Aorta (tissue), 5 donors: Measurements from ENCODE around the gene AP3B1. TPM values are rescaled to one million over a fixed set of nuclear protein-coding genes. Genes with fewer than 3 reads are reported as not detected.
"Not testable (repeated sequence)": the region's sequence is repeated elsewhere in the genome, so short reads cannot be mapped to it uniquely, and the experiment has no call there.

Source experiments
- ATAC-seq: fragments of 200-7000 bp; cut with Tn5 transposase; one replicate; pipeline ENCODE4 v1.9.1; 2022; ENCODE audit warnings: moderate library complexity; ENCODE audit not compliant: low FRiP score
- DNase-seq, 2 donors: peaks; one replicate each; pipeline ENCODE4 v3.0.0-alpha.2; 2020
- H3K27ac ChIP-seq, 2 donors: one replicate each; pipeline ENCODE4 v1.5.1; 2013; ENCODE audit warnings: low read length in 2 of 2, mild to moderate bottlenecking in 2 of 2, moderate library complexity in 2 of 2, control low read depth in 1 of 2, inconsistent platforms in 1 of 2, low read depth in 1 of 2
- H3K27me3 ChIP-seq, 2 donors: one replicate each; pipeline ENCODE4 v1.6.1; 2013; ENCODE audit warnings: control low read depth in 1 of 2, low read length in 1 of 2, mild to moderate bottlenecking in 1 of 2, moderate library complexity in 1 of 2; ENCODE audit not compliant: insufficient read depth in 2 of 2, control insufficient read depth in 1 of 2
- H3K36me3 ChIP-seq, 2 donors: one replicate each; pipeline ENCODE4 v1.6.1; 2013; ENCODE audit warnings: control low read depth in 1 of 2, low read length in 1 of 2, mild to moderate bottlenecking in 1 of 2; ENCODE audit not compliant: insufficient read depth in 2 of 2, control insufficient read depth in 1 of 2
- H3K4me1 ChIP-seq, 2 donors: one replicate each; pipeline ENCODE4 v1.6.1; 2013; ENCODE audit warnings: low read length in 2 of 2, control low read depth in 1 of 2, mild to moderate bottlenecking in 1 of 2, moderate library complexity in 1 of 2; ENCODE audit not compliant: insufficient read depth in 2 of 2, control insufficient read depth in 1 of 2
- H3K4me3 ChIP-seq, 2 donors: one replicate each; pipeline ENCODE4 v1.5.1; 2013; ENCODE audit warnings: low read length in 2 of 2, control low read depth in 1 of 2, mild to moderate bottlenecking in 1 of 2
- H3K9me3 ChIP-seq: one replicate; pipeline ENCODE4 v1.6.1; 2013; ENCODE audit warnings: mild to moderate bottlenecking, low read length; ENCODE audit not compliant: control insufficient read depth
- WGBS, 2 donors: extraction: QIAGEN DNeasy Blood & Tissue Kit; methylation state at CpG; one replicate each; pipeline ENCODE4 v1.1.7; 2013; 5-methylcytosine and 5-hydroxymethylcytosine counted together
- intact Hi-C, 2 donors: fragments of 100-400 bp; cut with DNase I; formaldehyde crosslinking; loops; one replicate each; pipeline versions ENCODE4 v1.14.2 to v1.15.0; 2022
- polyA plus RNA-seq, 2 donors: library from polyadenylated mRNA; stranded (reverse); fragments of 200-250 nt; gene quantifications; one replicate each; pipeline ENCODE4 v1.2.3, GENCODE V29; 2013
- total RNA-seq, 2 donors: library from RNA; stranded (reverse); fragmentation: NEBNext Ultra II Directional; extraction: Animal tissue kit (Norgen Biotek cat#: 25700); gene quantifications; one replicate each; pipeline ENCODE4 v1.2.1, GENCODE V29; 2021
- donor health status: healthy with polysubstance abuse.
- donor health status: Bipolar disorder and iron deficiency.
- donor health status: DM: no; HTN: no; CAD: no.
- donor health status: DM: no; HTN: no; CAD: no.
- donor health status: DM: yes; HTN: yes; CAD: no.

The AP3B1 gene
- total and polyA plus RNA-seq, 4 donors, result 17.8 to 46.7 (median 37.1) TPM

DNA sequence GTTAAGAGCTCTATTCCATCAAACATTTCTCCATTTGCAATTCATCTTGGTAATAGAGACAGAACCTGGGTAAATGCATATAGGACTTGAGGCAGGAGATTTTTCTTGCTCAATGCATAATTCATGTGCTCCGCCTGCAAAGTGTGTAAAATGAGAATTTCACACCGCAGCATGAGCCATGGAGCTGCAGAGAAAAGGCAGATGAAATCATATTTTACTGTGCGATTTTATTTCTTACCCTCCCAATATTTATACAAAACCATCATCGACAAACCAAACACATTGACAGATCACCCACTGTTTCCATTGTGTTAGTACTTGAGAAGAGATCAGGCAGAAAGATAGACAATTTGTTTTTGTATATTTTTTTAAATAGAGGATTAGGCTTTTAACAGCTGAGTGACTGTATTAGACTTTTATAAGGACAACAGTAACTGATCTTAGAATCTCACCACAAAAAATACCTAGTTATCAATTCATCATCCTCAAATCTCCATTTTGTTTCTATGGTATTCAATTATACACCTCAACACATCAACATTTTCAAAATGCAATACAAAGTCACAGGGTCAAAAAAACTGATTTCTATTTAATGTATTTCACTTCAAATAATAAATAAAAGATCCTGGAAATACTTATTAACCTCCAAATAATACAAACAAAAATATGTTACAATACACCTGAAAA is 191.1 kb downstream of the AP3B1 start:
- no peak for ATAC-seq
- Histone ChIP-seq H3K9me3 (no peaks in the 10 kb centered on the region), H3K27ac (no peak overlapping the region), H3K27me3 (no peaks in the 10 kb centered on the region), H3K4me3 (no peak overlapping the region), H3K36me3 (no peaks in the 10 kb centered on the region), H3K4me1 (no peaks in the 10 kb centered on the region)
- intact Hi-C loops, result no loop called here
- no peak for DNase-seq
- WGBS, 2 donors, result 89 to 95% methylated on average over 4 of the region's 4 CpGs

DNA sequence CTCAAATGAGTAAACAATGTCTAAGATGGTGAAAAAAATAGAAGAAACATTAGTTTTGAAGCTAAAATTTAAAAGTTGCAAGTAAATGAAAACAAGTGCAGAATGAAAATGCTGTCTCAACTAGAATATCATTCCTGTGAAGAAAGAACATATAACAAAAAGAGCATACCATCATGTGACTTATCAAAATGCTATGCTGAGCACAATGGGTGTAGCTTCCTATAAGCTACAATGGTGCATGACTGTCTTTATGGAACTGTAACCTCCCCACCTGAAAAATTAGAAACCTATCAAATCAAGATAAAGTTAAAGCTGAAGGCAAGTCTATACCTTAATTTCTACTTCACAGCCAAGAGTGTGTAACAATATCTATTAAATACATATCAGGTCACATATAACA is 192.0 kb downstream of the AP3B1 start:
- intact Hi-C loops, result no loop called here
- no peaks in the 10 kb centered on the region for H3K9me3 ChIP-seq
- no peaks in the 10 kb centered on the region for H3K4me1 ChIP-seq
- H3K27ac ChIP-seq, result no peak overlapping the region
- no peak overlapping the region for H3K4me3 ChIP-seq
- DNase-seq (no peak), ATAC-seq (no peak)
- H3K36me3 ChIP-seq, result no peaks in the 10 kb centered on the region
- no peaks in the 10 kb centered on the region for H3K27me3 ChIP-seq

DNA sequence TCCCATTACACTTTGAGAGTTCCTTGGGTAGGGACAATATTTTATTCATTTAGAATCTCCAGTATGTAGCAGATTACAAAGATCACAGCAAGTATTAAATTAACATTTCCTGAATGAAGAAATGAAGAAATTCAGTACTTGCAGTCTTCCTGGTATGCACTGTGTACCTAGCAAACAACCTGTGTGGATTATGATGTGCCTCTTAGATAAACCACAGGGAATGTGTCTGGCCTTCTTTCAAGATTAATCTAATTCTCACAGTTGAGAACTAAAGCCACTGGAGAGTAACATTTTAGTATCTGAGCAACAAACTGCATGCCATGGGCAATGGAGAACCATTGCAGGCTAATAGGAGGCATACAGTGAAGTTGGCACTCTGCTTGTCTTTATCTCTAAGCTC is 199.4 kb downstream of the AP3B1 start:
- intact Hi-C loops, result no loop called here
- H3K4me1 ChIP-seq, result no peaks in the 10 kb centered on the region

DNA sequence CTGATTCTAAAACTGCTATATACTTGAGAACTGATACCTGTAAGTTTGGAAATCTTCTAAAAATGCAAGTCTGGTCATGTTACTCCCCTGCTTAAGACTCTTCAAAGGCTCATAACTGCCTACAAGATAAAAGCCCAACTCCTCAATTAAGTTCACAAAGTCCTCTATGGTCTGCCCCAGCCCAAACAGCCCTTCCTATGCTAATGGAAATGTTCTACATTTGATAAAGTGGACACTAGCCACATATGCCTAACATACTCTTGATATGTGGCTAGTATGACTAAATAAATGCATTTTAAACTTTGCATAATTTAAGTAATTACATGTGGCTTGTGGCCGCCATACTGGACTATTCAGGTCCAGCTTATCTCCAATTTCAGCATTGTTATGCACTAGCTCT is 204.5 kb downstream of the AP3B1 start:
- Histone ChIP-seq H3K4me3 (no peak overlapping the region), H3K36me3 (peaks cover 2 to 7% of the 10 kb centered on the region in 2 donors), H3K27ac (no peak overlapping the region), H3K27me3 (no peaks in the 10 kb centered on the region), H3K4me1 (no peaks in the 10 kb centered on the region), H3K9me3 (no peaks in the 10 kb centered on the region)
- intact Hi-C loops, result no loop called here
- no peak for ATAC-seq
- 97 to 100% methylated on average over 1 of the region's 1 CpG for WGBS, 2 donors
- DNase-seq, result no peak

More for the DNA sequence above, 199.4 kb downstream of the AP3B1 start:
- Histone ChIP-seq H3K9me3 (no peaks in the 10 kb centered on the region), H3K27ac (no peak overlapping the region), H3K27me3 (no peaks in the 10 kb centered on the region), H3K4me3 (no peak overlapping the region), H3K36me3 (peaks cover 2% of the 10 kb centered on the region in 2 donors)
- no peak for DNase-seq
- no peak for ATAC-seq

DNA sequence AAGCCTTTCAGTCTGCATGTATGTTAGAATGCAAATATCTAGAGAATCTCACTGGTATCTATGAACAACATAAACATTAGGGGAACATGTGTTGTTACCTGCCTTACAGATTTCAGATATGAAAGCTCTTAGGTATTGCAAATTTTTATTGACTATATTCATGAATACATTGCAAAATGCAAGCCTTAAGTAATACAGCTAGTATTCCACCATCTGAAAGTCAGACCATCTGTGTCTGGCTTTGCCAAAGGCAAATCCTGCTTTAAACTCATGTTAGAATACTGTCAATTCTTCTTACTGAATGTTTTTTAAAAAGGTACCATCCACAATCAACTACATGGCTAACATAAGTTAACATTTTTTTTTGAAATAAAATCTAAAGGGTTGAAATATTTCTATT is 215.6 kb downstream of the AP3B1 start:
- no peak overlapping the region for H3K27ac ChIP-seq
- H3K4me1 ChIP-seq, result no peaks in the 10 kb centered on the region
- DNase-seq (no peak), ATAC-seq (no peak)
- H3K27me3 ChIP-seq, result no peaks in the 10 kb centered on the region
- intact Hi-C loops, result no loop called here
- no peaks in the 10 kb centered on the region for H3K36me3 ChIP-seq
- H3K9me3 ChIP-seq, result no peaks in the 10 kb centered on the region
- H3K4me3 ChIP-seq, result no peak overlapping the region

DNA sequence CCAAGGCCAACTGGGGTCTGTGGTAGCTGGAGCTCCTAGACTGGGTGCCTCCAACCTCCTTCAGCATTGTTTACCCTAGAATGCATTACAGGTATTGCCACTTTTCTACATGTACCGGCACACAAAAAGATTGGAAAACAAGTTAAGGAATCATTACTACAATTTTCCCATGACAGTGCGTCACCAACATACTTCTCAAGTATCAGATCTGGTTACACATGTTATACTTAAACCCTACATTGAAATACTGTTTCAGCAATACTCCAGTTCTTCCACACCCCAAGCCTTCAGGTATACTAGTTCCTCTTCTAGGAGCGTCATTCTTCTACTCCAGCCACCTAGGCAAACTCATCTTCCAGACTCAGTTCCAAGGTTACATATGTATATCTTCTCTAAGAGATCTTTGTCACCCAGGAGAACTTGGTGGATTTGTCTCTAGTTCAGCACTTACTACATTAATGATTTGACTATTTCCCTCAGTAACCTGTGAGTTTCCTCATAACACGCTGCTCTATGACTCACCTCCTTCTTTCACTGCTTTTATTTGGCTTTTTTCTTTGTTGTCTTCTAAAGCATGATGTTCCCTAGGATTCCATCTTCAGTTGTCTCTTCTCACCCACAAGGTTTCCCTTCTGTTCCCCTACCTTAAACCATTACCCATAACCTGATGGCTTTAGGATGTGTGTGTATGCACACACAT is 217.0 kb downstream of the AP3B1 start:
- WGBS, 2 donors, result 97 to 99% methylated on average over 4 of the region's 4 CpGs
- DNase-seq (no peak), ATAC-seq (no peak)
- Histone ChIP-seq H3K4me3 (no peak overlapping the region), H3K27ac (no peak overlapping the region), H3K9me3 (no peaks in the 10 kb centered on the region), H3K36me3 (no peaks in the 10 kb centered on the region), H3K27me3 (no peaks in the 10 kb centered on the region), H3K4me1 (no peaks in the 10 kb centered on the region)
- intact Hi-C loops, result no loop called here

DNA sequence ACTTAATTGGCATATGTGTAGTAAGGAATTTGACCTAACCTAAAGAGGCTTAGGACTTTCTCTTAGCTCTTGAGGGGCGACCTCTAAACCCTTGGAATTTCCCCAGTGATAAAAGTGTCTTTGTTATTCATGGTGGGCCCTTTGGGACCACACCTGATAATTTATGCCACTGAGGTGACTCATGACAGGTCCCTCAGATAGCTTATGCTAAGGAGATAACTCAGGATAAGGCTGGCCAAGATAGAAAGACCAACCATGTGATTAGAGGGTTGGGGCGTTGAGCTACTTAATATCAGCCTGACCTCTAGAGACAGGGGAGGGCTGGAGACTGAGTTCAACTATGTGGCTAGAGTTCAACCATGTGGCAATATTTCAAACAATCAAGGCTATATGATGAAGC is 218.1 kb downstream of the AP3B1 start:
- H3K4me1 ChIP-seq, result no peaks in the 10 kb centered on the region
- WGBS, 2 donors, result 74 to 84% methylated on average over 2 of the region's 2 CpGs
- no peak overlapping the region for H3K27ac ChIP-seq
- H3K9me3 ChIP-seq, result no peaks in the 10 kb centered on the region
- H3K4me3 ChIP-seq, result no peak overlapping the region
- intact Hi-C loops, result no loop called here
- H3K36me3 ChIP-seq, result no peaks in the 10 kb centered on the region
- ATAC-seq (no peak), DNase-seq (no peak)
- H3K27me3 ChIP-seq, result no peaks in the 10 kb centered on the region

DNA sequence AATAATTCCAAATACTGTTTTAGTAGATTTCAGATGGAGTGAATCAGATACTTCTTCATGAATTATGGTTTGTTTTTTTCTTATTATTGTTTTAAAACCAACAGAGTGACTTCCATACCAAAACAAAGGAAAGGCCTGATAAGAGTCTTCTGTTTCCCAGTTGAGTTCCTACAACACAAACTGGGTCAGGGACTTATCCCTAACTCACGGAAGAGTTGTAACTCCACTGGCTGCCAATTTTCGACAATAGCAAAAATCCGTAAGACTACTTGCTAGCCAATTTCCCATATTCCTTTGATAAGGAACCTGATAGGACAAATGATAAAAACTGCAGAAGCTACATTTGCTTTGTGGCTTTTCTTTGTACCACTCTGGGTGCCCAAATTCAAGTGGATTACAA is 219.2 kb downstream of the AP3B1 start:
- DNase-seq, result no peak
- WGBS, 2 donors, result 79 to 82% methylated on average over 3 of the region's 3 CpGs
- no peaks in the 10 kb centered on the region for H3K27me3 ChIP-seq
- intact Hi-C loops, result no loop called here
- no peaks in the 10 kb centered on the region for H3K9me3 ChIP-seq
- no peaks in the 10 kb centered on the region for H3K4me1 ChIP-seq
- no peak overlapping the region for H3K4me3 ChIP-seq
- H3K27ac ChIP-seq, result no peak overlapping the region
- ATAC-seq, result no peak
- no peaks in the 10 kb centered on the region for H3K36me3 ChIP-seq

DNA sequence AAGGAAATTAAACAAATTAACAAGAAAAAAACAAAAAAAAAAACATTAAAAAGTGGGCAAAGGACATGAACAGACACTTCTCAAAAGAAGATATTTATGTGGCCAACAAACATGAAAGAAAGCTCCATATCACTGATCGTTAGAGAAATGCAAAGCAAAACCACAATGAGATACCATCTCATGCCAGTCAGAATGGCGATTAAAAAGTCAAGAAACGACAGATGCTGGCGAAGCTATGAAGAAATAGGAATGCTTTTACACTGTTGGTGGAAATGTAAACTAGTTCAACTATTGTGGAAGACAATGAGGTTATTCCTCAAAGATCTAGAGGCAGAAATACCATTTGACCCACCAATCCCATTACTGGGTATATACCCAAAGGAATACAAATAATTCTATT is 223.8 kb downstream of the AP3B1 start:
- H3K4me3 ChIP-seq, H3K9me3 ChIP-seq, H3K4me1 ChIP-seq, H3K27ac ChIP-seq, H3K27me3 ChIP-seq, DNase-seq, intact Hi-C loops, ATAC-seq, H3K36me3 ChIP-seq: not testable (repeated sequence)
- 81 to 98% methylated on average over 4 of the region's 4 CpGs for WGBS, 2 donors
